HepG2 (cell line): ENCODE results near the gene TTLL6. TPM values are rescaled to one million over a fixed set of nuclear protein-coding genes. Genes with fewer than 3 reads are reported as not detected.
A peak's percentile ranks its signal among the peaks of the same experiment; 100 is the strongest.

Source experiments
- ATF7 ChIP-seq, 2 experiments: fragments of 450-650 bp in 1 of 2; sonication (generic) in 1 of 2; formaldehyde crosslinking in 1 of 2; IDR thresholded peaks; 2 replicates each; pipeline versions ENCODE4 v1.4.0 to v1.6.1; 2016 to 2020; ENCODE audit warnings: antibody characterized with exemption in 1 of 2, mild to moderate bottlenecking in 1 of 2, missing genetic modification reagents in 1 of 2
- HCFC1 ChIP-seq: fragments of 150-350 bp; IDR thresholded peaks from 2 replicates; pipeline ENCODE4 v1.6.1; 2014; ENCODE audit warnings: low read depth, low read length
- KLF6 ChIP-seq: IDR thresholded peaks from 2 replicates; pipeline ENCODE4 v1.8.0; 2016; ENCODE audit warnings: missing biosample characterization, missing genetic modification reagents
- MED8 ChIP-seq: sonication (generic); formaldehyde crosslinking; IDR thresholded peaks from 2 replicates; pipeline ENCODE4 v1.8.1; 2023; ENCODE audit warnings: mild to moderate bottlenecking, missing genetic modification reagents; ENCODE audit not compliant: insufficient replicate concordance
- MEIS2 ChIP-seq: sonication (generic); formaldehyde crosslinking; IDR thresholded peaks from 2 replicates; pipeline ENCODE4 v1.9.0; 2021; ENCODE audit warnings: mild to moderate bottlenecking, missing genetic modification reagents
- NR2C2 ChIP-seq: sonication (generic); formaldehyde crosslinking; IDR thresholded peaks from 2 replicates; pipeline ENCODE4 v1.4.0; 2020; ENCODE audit warnings: missing genetic modification reagents, mild to moderate bottlenecking, moderate library complexity, borderline replicate concordance
- NR2F1 ChIP-seq, 2 experiments: fragments of 450-650 bp in 1 of 2; formaldehyde crosslinking in 1 of 2; IDR thresholded peaks; 2 replicates each; pipeline versions ENCODE4 v1.5.0 to v1.6.1; 2016 to 2020; ENCODE audit warnings: mild to moderate bottlenecking in 1 of 2, missing compliant biosample characterization in 1 of 2, missing genetic modification reagents in 1 of 2, moderate library complexity in 1 of 2
- RARA ChIP-seq: IDR thresholded peaks from 2 replicates; pipeline ENCODE4 v1.6.1; 2016; ENCODE audit warnings: missing genetic modification reagents, missing compliant biosample characterization
- TMF1 ChIP-seq: sonication (generic); formaldehyde crosslinking; IDR thresholded peaks from 2 replicates; pipeline ENCODE4 v1.8.1; 2022; ENCODE audit warnings: low read depth, missing genetic modification reagents
- TOE1 ChIP-seq: sonication (generic); formaldehyde crosslinking; IDR thresholded peaks from 2 replicates; pipeline ENCODE4 v1.4.0; 2020; ENCODE audit warnings: mild to moderate bottlenecking, missing genetic modification reagents
- ZBTB40 ChIP-seq, 2 experiments: fragments of 450-650 bp in 1 of 2; sonication (generic) in 1 of 2; formaldehyde crosslinking in 1 of 2; IDR thresholded peaks; 2 replicates each; pipeline versions ENCODE4 v1.6.1 to v1.8.0; 2016 to 2022; ENCODE audit warnings: antibody characterized with exemption in 1 of 2, mild to moderate bottlenecking in 1 of 2, missing genetic modification reagents in 1 of 2
- ZNF274 ChIP-seq: sonication (generic); formaldehyde crosslinking; IDR thresholded peaks from 2 replicates; pipeline ENCODE4 v1.5.1; 2020; ENCODE audit warnings: mild to moderate bottlenecking, missing genetic modification reagents
- ZNF484 ChIP-seq: sonication (generic); formaldehyde crosslinking; IDR thresholded peaks from 2 replicates; pipeline ENCODE4 v1.5.1; 2020; ENCODE audit warnings: mild to moderate bottlenecking, low read depth, missing genetic modification reagents, borderline replicate concordance
- ZNF547 ChIP-seq: sonication (generic); formaldehyde crosslinking; IDR thresholded peaks from 2 replicates; pipeline ENCODE4 v1.5.1; 2020; ENCODE audit warnings: mild to moderate bottlenecking, missing genetic modification reagents
- ZNF607 ChIP-seq: sonication (generic); formaldehyde crosslinking; IDR thresholded peaks from 2 replicates; pipeline ENCODE4 v1.5.1; 2020; ENCODE audit warnings: missing genetic modification reagents, mild to moderate bottlenecking, borderline replicate concordance
- polyA plus RNA-seq, 8 experiments: library from polyadenylated mRNA; depleted of rRNA in 3 of 8; stranded (reverse) in 7 of 8; unstranded in 1 of 8; fragments of >200 nt; fragmentation: Illumina TruSeq in 4 of 8; extraction: Trizol in 4 of 8; gene quantifications; 2 replicates each; pipeline versions ENCODE4 v1.2.1 to v1.2.3, GENCODE V29; 2011 to 2016; ENCODE audit warnings: low read depth in 4 of 8, missing spikeins in 1 of 8, mixed read lengths in 1 of 8; ENCODE audit not compliant: insufficient read depth in 1 of 8
- total RNA-seq, 5 experiments: library from RNA; depleted of rRNA; stranded (reverse); fragments of >200 nt; fragmentation: Illumina TruSeq; extraction: Trizol; gene quantifications; 2 replicates each; pipeline ENCODE4 v1.2.3, GENCODE V29; 2016; ENCODE audit warnings: low read depth in 1 of 5
- TF ChIP-seq, protein P1 (sequence below): IDR thresholded peaks from 2 replicates; pipeline ENCODE4 v1.6.1; 2016; ENCODE audit warnings: missing genetic modification reagents, missing compliant biosample characterization
- TF ChIP-seq, protein P2 (sequence below): IDR thresholded peaks from 2 replicates; pipeline ENCODE4 v1.6.1; 2016
- TF ChIP-seq, protein P3 (sequence below): sonication (generic); formaldehyde crosslinking; IDR thresholded peaks from 2 replicates; pipeline ENCODE4 v1.5.0; 2020; ENCODE audit warnings: missing genetic modification reagents

TTLL6 gene
- total and polyA plus RNA-seq, 2 of the 13 experiments (the other 11 are each of a cell fraction or from before 2014, with no cell fraction given): 0.04 to 0.08 TPM

DNA sequence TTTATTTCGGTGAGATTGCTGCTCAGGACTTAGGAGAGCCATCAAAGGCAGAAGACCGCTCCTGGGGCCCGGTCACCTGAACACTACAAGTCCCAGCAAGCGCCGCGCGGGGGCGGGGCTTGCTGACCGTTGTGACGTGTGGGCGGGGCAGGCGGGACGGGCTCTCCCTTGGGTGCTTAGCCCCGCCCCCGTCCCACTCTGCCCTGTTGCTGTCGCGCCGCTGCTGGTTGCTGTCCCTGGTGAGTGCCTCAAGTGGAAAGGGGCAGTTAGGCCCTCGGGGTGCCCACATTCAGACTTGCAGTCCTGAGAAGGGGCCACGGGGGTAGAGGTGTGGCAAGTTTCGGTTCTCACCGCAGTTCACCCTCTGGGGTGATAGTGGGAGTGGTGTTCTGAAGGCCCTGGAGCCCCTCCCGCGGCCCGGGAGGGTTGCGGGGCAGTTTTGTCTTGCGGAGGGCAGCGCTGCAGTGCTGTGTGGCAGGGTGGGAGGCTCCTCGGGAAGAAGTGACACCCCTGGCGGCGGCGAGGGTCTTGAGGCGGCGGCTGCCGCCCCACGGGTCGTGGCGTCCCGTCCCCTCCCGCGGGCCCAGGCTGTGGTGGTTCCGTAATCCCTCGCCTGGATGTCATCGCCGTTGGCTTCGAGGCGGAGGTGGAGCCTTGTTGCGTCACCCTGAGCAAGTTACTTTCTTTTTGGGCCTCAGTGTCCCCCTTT is 14.0 kb upstream of the TTLL6 start, which contains the start of gene CALCOCO2 (continued):
- TF ChIP-seq ZBTB40 (IDR thresholded peaks at IDR 0.05) (no peak), ZBTB40 (CRISPR knock-in tag; IDR thresholded peaks at IDR 0.05) (0 out of 2 replicates have a peak, but pooled peaks have one; percentile 61), ZNF607 (CRISPR knock-in tag) (peak; percentile 16; the same call in 1 of the 2 replicates), MED8 (CRISPR knock-in tag) (peak; percentile 37), NR2C2 (CRISPR knock-in tag) (peak; percentile 80), RARA (CRISPR knock-in tag) (0 out of 2 replicates have a peak, but pooled peaks have one; percentile 17), MEIS2 (CRISPR knock-in tag) (peak; percentile 41), ATF7 (IDR thresholded peaks at IDR 0.05) (0 out of 2 replicates have a peak, but pooled peaks have one; percentile 26), ATF7 (CRISPR knock-in tag; IDR thresholded peaks at IDR 0.05) (no peak), TMF1 (CRISPR knock-in tag) (no peak), TOE1 (CRISPR knock-in tag) (peak; percentile 17; the same call in 1 of the 2 replicates), KLF6 (peak; percentile 72), ZNF484 (CRISPR knock-in tag) (0 out of 2 replicates have a peak, but pooled peaks have one; percentile 44), ZNF547 (CRISPR knock-in tag) (peak; percentile 67; the same call in 1 of the 2 replicates), NR2F1 (CRISPR knock-in tag; IDR thresholded peaks at IDR 0.05) (no peak), ZNF274 (CRISPR knock-in tag) (peak; percentile 88), HCFC1 (peak; percentile 93)
- TF ChIP-seq, protein P1, sequence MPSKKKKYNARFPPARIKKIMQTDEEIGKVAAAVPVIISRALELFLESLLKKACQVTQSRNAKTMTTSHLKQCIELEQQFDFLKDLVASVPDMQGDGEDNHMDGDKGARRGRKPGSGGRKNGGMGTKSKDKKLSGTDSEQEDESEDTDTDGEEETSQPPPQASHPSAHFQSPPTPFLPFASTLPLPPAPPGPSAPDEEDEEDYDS (CRISPR knock-in tag): peak; percentile 93
- TF ChIP-seq, protein P2, sequence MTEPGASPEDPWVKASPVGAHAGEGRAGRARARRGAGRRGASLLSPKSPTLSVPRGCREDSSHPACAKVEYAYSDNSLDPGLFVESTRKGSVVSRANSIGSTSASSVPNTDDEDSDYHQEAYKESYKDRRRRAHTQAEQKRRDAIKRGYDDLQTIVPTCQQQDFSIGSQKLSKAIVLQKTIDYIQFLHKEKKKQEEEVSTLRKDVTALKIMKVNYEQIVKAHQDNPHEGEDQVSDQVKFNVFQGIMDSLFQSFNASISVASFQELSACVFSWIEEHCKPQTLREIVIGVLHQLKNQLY (CRISPR knock-in tag): no peak
- TF ChIP-seq, protein P3, sequence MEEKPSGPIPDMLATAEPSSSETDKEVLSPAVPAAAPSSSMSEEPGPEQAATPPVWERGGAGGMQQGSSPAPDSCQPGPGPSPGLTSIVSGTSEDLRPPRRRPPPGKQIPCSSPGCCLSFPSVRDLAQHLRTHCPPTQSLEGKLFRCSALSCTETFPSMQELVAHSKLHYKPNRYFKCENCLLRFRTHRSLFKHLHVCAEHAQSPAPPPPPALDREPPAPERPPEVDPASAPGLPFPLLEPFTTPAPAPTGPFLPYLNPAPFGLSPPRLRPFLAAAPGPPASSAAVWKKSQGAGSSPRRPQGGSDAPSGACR (CRISPR knock-in tag): no peak
